GM18517 (cell line): ENCODE results near the gene BARX2.
A peak's percentile ranks its signal among the peaks of the same experiment; 100 is the strongest.

ENCODE experiments used
- ATAC-seq: cut with Tn5 transposase; IDR thresholded peaks from one replicate; pipeline ENCODE4 v1.9.1; 2021; ENCODE audit warnings: mild to moderate bottlenecking, moderate library complexity; ENCODE audit not compliant: unreplicated experiment

Gene BARX2

DNA sequence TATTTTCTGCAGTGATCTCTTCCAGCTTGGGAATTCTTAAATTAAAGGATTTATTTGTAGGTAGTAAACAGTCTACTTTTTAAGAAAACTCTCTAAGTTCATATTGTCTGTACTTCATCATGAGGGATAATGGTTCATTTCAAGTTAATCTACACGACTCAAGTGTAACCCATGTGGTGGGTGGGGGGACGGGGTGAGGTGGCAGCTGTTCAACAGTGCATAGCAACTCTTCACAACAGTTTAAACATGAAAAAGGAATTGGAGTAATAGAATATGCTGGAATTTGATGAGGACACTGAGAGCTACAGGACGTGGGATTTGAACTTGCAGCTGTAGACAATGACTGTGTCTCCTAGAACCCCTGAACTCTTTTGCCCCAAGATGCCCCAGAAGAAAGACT lies 20.8 kb downstream of the BARX2 start:
- no peak for ATAC-seq

- no peak for ATAC-seq
Measured at GRCh38 chr11:129402206-129403171, 26.8 kb downstream of the BARX2 start.

GRCh38 chr11:129404731-129405130 lies 29.1 kb downstream of the BARX2 start:
- ATAC-seq = no peak

DNA sequence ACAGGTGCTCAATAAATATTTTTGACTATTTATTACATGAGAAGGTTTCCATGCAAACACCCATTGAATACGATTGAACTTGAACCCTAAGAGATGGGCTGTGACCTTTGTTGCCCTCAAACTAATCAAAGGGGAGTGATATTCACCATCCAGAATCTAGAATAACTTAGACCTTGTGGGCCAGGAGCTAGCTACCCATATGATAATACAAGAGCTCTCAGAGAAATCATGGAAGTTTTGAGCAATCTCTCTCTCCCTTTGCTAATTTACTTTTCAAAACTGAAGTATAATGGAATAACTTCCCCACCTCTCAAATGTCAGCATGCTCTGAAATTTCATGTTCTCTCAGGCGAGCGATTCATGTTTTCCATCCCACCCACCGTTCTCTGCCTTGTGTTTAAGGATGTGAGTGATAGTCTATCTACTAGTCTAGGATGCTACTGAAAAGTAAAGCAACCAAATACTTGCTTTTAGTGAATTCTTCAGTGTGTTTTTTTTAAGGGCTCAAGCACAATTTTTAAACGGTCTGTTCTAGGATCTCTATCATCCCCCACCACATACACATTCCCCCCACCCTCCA lies 33.3 kb downstream of the BARX2 start:
- no peak for ATAC-seq

- ATAC-seq = no peak
Measured at GRCh38 chr11:129410395-129410960, 34.8 kb downstream of the BARX2 start.

GRCh38 chr11:129412494-129412893 lies 36.8 kb downstream of the BARX2 start:
- ATAC-seq = no peak

GRCh38 chr11:129414144-129414872 lies 38.7 kb downstream of the BARX2 start:
- ATAC-seq = no peak

GRCh38 chr11:129416080-129416820 lies 40.6 kb downstream of the BARX2 start:
- ATAC-seq = no peak

DNA sequence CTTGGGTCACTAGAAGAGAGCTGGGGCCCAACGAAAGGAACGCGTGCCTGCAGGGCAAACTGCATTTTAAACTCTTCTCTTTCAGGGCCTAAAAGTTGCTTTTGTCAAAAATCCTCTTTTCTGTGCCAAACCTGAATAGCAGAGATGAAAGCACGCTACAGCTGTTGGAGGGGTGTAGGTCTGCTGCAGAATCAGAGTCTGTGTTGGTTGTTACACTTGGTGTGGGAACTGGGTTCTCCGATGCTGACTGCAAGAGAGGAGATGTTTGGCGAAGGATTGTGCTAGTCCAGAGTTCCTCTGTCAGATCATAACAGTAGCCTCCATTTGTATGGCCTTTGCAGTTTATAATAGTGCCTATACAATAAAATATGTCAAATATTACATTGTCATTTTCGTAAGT lies 41.8 kb downstream of the BARX2 start:
- ATAC-seq = no peak

GRCh38 chr11:129418039-129418438 lies 42.4 kb downstream of the BARX2 start:
- ATAC-seq = peak; percentile 88

GRCh38 chr11:129419386-129419785 lies 43.7 kb downstream of the BARX2 start:
- ATAC-seq = no peak

DNA sequence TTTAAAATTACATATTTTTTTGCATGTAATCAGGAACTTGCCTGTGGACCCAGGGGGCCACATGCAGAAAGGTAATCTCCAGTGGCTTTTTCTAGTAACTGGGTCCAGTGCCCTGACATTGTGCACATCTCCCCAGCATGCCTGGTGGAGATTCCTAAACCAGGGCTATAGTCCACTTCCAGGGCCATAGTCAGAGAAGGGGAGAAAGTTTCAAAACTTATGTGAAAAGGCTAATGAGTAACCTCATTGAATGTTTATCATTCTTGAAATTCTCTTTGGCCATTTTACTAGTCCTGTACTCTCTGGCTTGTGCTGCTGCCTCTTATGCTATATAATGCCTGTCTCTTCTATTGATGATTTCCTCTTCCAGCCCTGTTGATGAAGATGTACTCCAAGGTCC lies 47.8 kb downstream of the BARX2 start:
- no peak for ATAC-seq

- no peak for ATAC-seq
Measured at GRCh38 chr11:129425214-129425613, 49.6 kb downstream of the BARX2 start.

DNA sequence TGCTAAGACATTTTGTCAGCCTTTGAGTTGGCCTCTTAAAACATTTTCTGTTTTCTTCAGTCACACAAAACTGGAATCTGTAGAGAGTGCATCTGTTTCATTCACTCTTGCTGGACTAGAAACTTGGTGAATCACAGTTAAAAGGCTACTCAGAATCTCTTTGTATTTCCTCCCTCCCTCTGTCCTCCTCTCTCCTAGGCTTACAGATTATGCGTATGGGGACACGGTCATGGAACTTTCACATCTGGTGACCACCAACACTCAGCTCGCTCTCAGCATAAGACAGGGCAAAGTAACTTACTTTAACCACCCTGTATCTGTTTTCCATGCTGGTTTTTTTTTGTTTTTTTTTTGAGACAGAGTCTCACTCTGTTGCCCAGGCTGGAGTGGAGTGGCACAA lies 50.4 kb downstream of the BARX2 start:
- ATAC-seq = no peak

- ATAC-seq = no peak
Measured at GRCh38 chr11:129426776-129427175, 51.1 kb downstream of the BARX2 start.

- ATAC-seq = no peak
Measured at GRCh38 chr11:129427376-129427775, 51.7 kb downstream of the BARX2 start.

DNA sequence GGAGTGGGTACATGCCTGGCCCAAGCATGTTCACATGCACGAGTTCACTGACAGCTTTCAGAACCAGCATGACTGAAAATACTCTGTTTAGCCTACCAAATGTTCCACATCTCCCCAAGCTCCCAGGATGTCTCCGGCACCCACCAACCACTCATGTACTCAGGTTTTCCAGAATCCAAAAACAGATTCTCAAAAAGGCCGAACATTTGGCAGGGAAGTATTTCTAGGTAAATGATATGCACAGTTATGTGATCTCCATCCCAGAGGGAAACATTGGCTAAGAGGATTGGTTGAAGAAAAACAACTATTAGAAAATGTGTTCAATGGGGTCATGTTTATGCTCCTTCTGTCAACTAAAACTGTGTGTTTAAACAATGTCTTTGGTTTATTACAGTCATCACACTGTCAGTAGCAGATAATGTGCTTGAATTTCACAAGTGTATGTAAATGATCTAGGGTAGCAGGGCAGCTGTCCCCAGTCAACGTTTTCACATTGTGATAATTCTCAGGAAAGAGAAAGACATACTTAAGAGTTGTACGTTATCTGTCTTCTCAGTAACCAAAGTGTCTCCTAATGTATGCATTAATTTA lies 52.3 kb downstream of the BARX2 start:
- no peak for ATAC-seq

DNA sequence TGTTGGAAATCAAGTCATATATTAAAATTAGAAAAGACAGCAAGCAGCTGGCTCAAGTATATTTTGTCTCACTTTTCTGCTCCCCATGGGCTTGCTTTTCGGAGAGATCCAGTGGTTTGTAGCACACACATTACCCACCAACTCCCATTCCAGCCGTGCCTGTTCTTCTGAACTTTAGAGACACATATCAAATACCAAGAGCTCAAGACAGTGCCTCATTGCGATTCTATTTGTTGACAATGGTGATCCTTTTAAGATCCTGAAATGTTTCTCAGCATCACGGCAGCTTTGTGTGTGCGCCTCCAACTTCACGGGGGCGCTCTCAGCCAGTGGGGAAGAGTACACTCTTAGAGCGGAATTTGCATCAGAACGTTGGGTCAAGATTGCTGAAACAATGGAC lies 52.9 kb downstream of the BARX2 start:
- ATAC-seq = no peak

DNA sequence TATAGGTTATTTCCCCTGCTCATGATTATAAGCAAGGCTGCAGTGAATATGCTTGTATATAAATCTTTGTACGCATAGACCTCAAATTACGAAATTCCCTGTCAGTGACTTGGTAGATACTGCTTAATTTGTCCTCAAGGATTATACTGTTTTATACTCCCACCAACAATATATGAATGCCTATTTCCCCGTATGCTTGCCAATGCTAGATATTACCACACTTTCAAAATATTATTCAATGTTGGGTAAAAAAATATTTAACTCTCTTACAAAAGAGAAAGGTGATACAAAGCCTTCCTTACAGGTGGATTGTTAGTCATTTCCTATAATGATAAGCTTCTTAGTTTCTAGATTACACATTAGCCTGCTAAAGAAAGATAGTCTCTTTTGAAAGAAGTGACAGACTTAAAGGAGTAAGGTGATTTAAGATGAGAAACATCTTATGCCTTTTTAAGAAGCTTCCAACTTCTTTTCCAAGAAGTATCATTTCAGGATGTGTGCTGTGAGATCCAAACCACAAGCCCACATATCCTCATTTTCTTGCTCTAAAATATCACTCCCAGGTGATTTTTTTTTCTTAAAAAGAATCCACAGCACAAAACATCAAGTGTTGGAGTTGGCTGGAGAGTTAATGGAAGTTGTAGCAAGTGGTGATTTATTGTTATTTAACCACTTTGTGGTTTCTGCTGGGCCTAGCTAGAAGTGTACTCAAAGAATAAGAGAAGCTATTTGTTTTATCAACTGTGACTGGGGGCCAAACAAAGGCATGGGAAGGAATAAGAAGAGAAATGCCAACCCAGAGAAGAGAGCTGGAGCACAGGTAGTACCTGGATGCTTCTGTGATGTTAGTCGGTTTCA lies 59.2 kb downstream of the BARX2 start:
- no peak for ATAC-seq
